Measurements from ENCODE around the gene METTL25. TPM values are rescaled to one million over a fixed set of nuclear protein-coding genes. Genes with fewer than 3 reads are reported as not detected.

Gene METTL25, protein sequence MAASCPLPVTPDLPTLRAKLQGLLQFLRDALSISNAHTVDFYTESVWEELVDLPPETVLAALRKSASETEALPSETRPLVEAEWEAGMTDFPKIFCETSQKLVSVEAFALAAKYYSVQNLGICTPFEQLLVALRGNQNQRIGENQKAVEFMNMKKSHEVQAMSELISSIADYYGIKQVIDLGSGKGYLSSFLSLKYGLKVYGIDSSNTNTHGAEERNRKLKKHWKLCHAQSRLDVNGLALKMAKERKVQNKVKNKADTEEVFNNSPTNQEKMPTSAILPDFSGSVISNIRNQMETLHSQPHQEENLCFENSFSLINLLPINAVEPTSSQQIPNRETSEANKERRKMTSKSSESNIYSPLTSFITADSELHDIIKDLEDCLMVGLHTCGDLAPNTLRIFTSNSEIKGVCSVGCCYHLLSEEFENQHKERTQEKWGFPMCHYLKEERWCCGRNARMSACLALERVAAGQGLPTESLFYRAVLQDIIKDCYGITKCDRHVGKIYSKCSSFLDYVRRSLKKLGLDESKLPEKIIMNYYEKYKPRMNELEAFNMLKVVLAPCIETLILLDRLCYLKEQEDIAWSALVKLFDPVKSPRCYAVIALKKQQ
- 6.3 to 8.0 TPM (median 7.2 TPM) in 3 replicates for total RNA-seq (2021)
- Bru-seq, nascent RNA, result percentile 66 among the genes with signal in this experiment
- long read RNA-seq, experiment 1, transcript METTL25-201 (12 exons, 2,093 nt), result major isoform, 17 of 26 reads
- long read RNA-seq, experiment 1, partial matches to known transcripts, result 1 of 26 reads
- long read RNA-seq, experiment 1, other reads (novel, unspliced or antisense), result 7 of 26 reads
- long read RNA-seq, experiment 2, partial matches to known transcripts, result 2 of 8 reads
- long read RNA-seq, experiment 2, other reads (novel, unspliced or antisense), result 2 of 8 reads
- long read RNA-seq, experiment 3, transcript METTL25-201 (12 exons, 2,093 nt), result major isoform, 18 of 27 reads
- long read RNA-seq, experiment 3, partial matches to known transcripts, result 0 of 27 reads
- long read RNA-seq, experiment 3, other reads (novel, unspliced or antisense), result 8 of 27 reads

DNA sequence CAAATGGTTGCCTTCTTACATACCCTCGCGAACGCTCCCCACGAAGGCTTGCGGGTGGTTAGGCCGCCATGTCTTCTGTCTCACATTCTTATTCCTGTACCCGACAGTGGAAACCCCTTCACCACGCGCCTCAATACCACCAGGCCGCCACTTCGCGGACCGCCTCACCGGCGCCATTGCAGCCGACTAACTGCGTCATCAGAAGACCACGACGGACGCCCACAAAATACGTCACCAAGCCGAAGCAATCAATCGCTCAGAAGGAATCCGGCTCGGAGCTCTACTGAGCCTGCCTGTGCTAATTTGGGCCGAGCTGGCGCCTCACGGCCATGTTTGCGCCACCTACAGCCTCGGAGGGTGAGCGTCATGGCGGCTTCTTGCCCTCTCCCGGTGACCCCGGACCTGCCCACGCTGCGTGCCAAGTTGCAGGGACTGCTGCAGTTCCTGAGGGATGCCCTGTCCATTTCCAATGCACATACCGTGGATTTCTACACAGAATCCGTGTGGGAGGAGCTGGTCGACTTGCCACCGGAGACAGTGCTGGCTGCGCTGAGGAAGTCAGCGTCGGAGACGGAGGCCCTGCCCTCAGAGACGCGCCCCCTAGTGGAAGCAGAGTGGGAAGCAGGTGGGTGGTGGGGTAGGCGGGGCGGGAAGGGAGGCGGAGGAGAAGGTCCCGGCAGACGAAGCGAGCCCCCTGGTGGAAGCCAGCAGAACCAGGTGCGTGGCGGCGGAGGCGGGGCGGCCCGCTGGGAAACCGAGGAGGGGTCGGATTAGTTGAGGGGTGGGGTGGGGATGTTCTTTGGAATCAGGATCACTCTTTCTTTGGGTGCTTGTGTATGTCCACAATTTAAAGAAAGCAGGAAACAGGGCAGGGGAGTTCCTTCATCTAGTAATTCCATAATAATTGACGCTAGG is at the start of gene METTL25, which contains the start of gene CCDC59:
TSS of gene METTL25 (plus strand) at position 330 of the 915 bp plus-strand sequence. CDS start at position 367, 37 bp downstream.
TSS of gene CCDC59 (minus strand) at position 188 of the 915 bp plus-strand sequence. CDS start at position 177, 11 bp downstream.
- Mint-ChIP-seq H3K4me3 (peak within 1 kb of the TSS; percentile 99), H3K27ac (peak within 1 kb of the TSS; percentile 100), H3K9me3 (peaks cover 6% of the 10 kb centered on the region), H3K36me3 (peaks cover 51% of the 10 kb centered on the region), H3K27me3 (ENCODE audit: low read depth) (no peaks in the 10 kb centered on the region; the same call in 1 of the 2 replicates), H3K4me1 (peaks cover 26% of the 10 kb centered on the region)
- ATAC-seq, result peak; percentile 91
- CTCF ChIA-PET, result interaction anchor here (0.5 to 1.3 kb wide), 15 partner anchors 10 to 1465 kb away, joined by 3 to 6 read pairs (median 3); no protein-coding TSS in a partner anchor
- peak; percentile 96 for DNase-seq (ENCODE audit: low spot score)
- POLR2A ChIA-PET, result interaction anchor here (0.7 to 1.2 kb wide), 3 partner anchors 52 to 710 kb away, joined by 3 to 6 read pairs (median 4); no protein-coding TSS in a partner anchor
- TF ChIP-seq, protein P1, sequence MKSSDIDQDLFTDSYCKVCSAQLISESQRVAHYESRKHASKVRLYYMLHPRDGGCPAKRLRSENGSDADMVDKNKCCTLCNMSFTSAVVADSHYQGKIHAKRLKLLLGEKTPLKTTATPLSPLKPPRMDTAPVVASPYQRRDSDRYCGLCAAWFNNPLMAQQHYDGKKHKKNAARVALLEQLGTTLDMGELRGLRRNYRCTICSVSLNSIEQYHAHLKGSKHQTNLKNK (CRISPR knock-in tag; IDR thresholded peaks at IDR 0.05), result no peak
- TF ChIP-seq ZNF423 (CRISPR knock-in tag; IDR thresholded peaks at IDR 0.05) (no peak), ZNF121 (CRISPR knock-in tag; IDR thresholded peaks at IDR 0.05) (no peak), ZNF416 (CRISPR knock-in tag; IDR thresholded peaks at IDR 0.05) (no peak), NR2C2 (CRISPR knock-in tag; IDR thresholded peaks at IDR 0.05) (no peak), ATF3 (CRISPR knock-in tag; conservative IDR thresholded peaks at IDR 0.05) (no peak), SMAD4 (CRISPR knock-in tag; IDR thresholded peaks at IDR 0.05) (0 out of 2 replicates have a peak, but pooled peaks have one; percentile 33), GRHL2 (CRISPR knock-in tag; IDR thresholded peaks at IDR 0.05; ENCODE audit: insufficient replicate concordance, severe bottlenecking) (no peak), ZBTB21 (CRISPR knock-in tag; IDR thresholded peaks at IDR 0.05; ENCODE audit: borderline replicate concordance) (no peak; the same call in 1 of the 2 replicates), ELF4 (CRISPR knock-in tag; IDR thresholded peaks at IDR 0.05; ENCODE audit: low read depth) (no peak), STAT6 (CRISPR knock-in tag; conservative IDR thresholded peaks at IDR 0.05; ENCODE audit: low read depth) (no peak), ZNF396 (CRISPR knock-in tag; IDR thresholded peaks at IDR 0.05; ENCODE audit: borderline replicate concordance) (no peak), SOX15 (CRISPR knock-in tag; IDR thresholded peaks at IDR 0.05) (no peak)
- TF ChIP-seq, protein P2, sequence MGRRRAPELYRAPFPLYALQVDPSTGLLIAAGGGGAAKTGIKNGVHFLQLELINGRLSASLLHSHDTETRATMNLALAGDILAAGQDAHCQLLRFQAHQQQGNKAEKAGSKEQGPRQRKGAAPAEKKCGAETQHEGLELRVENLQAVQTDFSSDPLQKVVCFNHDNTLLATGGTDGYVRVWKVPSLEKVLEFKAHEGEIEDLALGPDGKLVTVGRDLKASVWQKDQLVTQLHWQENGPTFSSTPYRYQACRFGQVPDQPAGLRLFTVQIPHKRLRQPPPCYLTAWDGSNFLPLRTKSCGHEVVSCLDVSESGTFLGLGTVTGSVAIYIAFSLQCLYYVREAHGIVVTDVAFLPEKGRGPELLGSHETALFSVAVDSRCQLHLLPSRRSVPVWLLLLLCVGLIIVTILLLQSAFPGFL (CRISPR knock-in tag; IDR thresholded peaks at IDR 0.05; ENCODE audit: borderline replicate concordance), result no peak
- TF ChIP-seq, protein P3, sequence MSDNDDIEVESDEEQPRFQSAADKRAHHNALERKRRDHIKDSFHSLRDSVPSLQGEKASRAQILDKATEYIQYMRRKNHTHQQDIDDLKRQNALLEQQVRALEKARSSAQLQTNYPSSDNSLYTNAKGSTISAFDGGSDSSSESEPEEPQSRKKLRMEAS (CRISPR knock-in tag; IDR thresholded peaks at IDR 0.05), result peak; percentile 92
- TF ChIP-seq, protein P4, sequence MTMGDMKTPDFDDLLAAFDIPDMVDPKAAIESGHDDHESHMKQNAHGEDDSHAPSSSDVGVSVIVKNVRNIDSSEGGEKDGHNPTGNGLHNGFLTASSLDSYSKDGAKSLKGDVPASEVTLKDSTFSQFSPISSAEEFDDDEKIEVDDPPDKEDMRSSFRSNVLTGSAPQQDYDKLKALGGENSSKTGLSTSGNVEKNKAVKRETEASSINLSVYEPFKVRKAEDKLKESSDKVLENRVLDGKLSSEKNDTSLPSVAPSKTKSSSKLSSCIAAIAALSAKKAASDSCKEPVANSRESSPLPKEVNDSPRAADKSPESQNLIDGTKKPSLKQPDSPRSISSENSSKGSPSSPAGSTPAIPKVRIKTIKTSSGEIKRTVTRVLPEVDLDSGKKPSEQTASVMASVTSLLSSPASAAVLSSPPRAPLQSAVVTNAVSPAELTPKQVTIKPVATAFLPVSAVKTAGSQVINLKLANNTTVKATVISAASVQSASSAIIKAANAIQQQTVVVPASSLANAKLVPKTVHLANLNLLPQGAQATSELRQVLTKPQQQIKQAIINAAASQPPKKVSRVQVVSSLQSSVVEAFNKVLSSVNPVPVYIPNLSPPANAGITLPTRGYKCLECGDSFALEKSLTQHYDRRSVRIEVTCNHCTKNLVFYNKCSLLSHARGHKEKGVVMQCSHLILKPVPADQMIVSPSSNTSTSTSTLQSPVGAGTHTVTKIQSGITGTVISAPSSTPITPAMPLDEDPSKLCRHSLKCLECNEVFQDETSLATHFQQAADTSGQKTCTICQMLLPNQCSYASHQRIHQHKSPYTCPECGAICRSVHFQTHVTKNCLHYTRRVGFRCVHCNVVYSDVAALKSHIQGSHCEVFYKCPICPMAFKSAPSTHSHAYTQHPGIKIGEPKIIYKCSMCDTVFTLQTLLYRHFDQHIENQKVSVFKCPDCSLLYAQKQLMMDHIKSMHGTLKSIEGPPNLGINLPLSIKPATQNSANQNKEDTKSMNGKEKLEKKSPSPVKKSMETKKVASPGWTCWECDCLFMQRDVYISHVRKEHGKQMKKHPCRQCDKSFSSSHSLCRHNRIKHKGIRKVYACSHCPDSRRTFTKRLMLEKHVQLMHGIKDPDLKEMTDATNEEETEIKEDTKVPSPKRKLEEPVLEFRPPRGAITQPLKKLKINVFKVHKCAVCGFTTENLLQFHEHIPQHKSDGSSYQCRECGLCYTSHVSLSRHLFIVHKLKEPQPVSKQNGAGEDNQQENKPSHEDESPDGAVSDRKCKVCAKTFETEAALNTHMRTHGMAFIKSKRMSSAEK (CRISPR knock-in tag; IDR thresholded peaks at IDR 0.05; ENCODE audit: borderline replicate concordance), result no peak
- TF ChIP-seq, protein P5, sequence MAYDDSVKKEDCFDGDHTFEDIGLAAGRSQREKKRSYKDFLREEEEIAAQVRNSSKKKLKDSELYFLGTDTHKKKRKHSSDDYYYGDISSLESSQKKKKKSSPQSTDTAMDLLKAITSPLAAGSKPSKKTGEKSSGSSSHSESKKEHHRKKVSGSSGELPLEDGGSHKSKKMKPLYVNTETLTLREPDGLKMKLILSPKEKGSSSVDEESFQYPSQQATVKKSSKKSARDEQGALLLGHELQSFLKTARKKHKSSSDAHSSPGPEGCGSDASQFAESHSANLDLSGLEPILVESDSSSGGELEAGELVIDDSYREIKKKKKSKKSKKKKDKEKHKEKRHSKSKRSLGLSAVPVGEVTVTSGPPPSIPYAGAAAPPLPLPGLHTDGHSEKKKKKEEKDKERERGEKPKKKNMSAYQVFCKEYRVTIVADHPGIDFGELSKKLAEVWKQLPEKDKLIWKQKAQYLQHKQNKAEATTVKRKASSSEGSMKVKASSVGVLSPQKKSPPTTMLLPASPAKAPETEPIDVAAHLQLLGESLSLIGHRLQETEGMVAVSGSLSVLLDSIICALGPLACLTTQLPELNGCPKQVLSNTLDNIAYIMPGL (CRISPR knock-in tag; IDR thresholded peaks at IDR 0.05), result peak; percentile 98
- TF ChIP-seq, protein P6, sequence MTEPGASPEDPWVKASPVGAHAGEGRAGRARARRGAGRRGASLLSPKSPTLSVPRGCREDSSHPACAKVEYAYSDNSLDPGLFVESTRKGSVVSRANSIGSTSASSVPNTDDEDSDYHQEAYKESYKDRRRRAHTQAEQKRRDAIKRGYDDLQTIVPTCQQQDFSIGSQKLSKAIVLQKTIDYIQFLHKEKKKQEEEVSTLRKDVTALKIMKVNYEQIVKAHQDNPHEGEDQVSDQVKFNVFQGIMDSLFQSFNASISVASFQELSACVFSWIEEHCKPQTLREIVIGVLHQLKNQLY (CRISPR knock-in tag; IDR thresholded peaks at IDR 0.05), result peak; percentile 94; the same call in 1 of the 2 replicates

Data from WTC11 (cell line).